Breast epithelium (tissue), 4 donors: ENCODE data around the gene AHNAK. TPM values are rescaled to one million over a fixed set of nuclear protein-coding genes. Genes with fewer than 3 reads are reported as not detected.

Experiments
- DNase-seq, 2 donors: peaks; one replicate each; pipeline ENCODE4 v3.0.0-alpha.2; 2019; ENCODE audit warnings: low spot score in 2 of 2
- H3K27ac ChIP-seq, 2 donors: fragments of 200-600 bp; sonication (generic) in 1 of 2; one replicate each; pipeline ENCODE4 v1.5.1; 2016 to 2019; ENCODE audit warnings: mild to moderate bottlenecking in 1 of 2
- H3K27me3 ChIP-seq, 2 donors: fragments of 200-600 bp; sonication (generic) in 1 of 2; one replicate each; pipeline versions ENCODE4 v1.5.1 to v1.6.0; 2017 to 2019; ENCODE audit warnings: control low read depth in 1 of 2, mild to moderate bottlenecking in 1 of 2
- H3K36me3 ChIP-seq: fragments of 200-600 bp; one replicate; pipeline ENCODE4 v1.5.1; 2019
- H3K4me1 ChIP-seq, 2 donors: fragments of 200-600 bp; sonication (generic); one replicate each; pipeline ENCODE4 v1.5.1; 2016 to 2019; ENCODE audit warnings: control low read depth in 1 of 2
- H3K4me3 ChIP-seq, 3 donors: fragments of 200-600 bp; sonication (generic); 1 replicate in 2 of 3; 2 replicates in 1 of 3; pipeline ENCODE4 v1.5.1; 2016 to 2019; ENCODE audit warnings: mild to moderate bottlenecking in 3 of 3, moderate library complexity in 2 of 3
- H3K9me3 ChIP-seq, 2 donors: fragments of 200-600 bp; sonication (generic) in 1 of 2; one replicate each; pipeline ENCODE4 v1.5.1; 2016 to 2019; ENCODE audit warnings: control low read depth in 1 of 2
- CTCF ChIP-seq, 3 donors: fragments of 450-650 bp; IDR thresholded peaks; one replicate each; pipeline ENCODE4 v1.5.1; 2016 to 2017; ENCODE audit warnings: antibody characterized with exemption in 3 of 3, mild to moderate bottlenecking in 3 of 3, moderate library complexity in 3 of 3
- POLR2A ChIP-seq: fragments of 450-650 bp; IDR thresholded peaks from one replicate; pipeline ENCODE4 v1.6.1; 2016; ENCODE audit warnings: antibody characterized with exemption, mild to moderate bottlenecking, moderate library complexity
- POLR2AphosphoS5 ChIP-seq, 3 donors: sonication (generic); formaldehyde crosslinking; IDR thresholded peaks; one replicate each; pipeline ENCODE4 v1.6.1; 2017; ENCODE audit warnings: antibody characterized with exemption in 3 of 3
- intact Hi-C: fragments of 100-400 bp; cut with DNase I; formaldehyde crosslinking; loops from one replicate; pipeline ENCODE4 v1.15.1; 2023; ENCODE audit warnings: low total_unique reads
- total RNA-seq, 3 donors: library from RNA; depleted of rRNA; stranded (reverse); fragments of >200 nt; gene quantifications; one replicate each; pipeline ENCODE4 v1.1.0, GENCODE V29; 2016

The AHNAK gene
- total RNA-seq, 3 donors from 2014 or later: 636 to 1,393 (median 1,040) TPM

- Histone ChIP-seq H3K27ac (peak overlapping the region; percentile 89 to 97), H3K4me1 (peaks cover 18 to 43% of the 10 kb centered on the region in 2 donors), H3K9me3 (no peaks in the 10 kb centered on the region), H3K4me3 (no peak overlapping the region), H3K36me3 (no peaks in the 10 kb centered on the region), H3K27me3 (no peaks in the 10 kb centered on the region)
- intact Hi-C loops: loop anchor here (10.0 kb wide), 1 partner anchor 476 kb away; no protein-coding TSS in a partner anchor
- TF ChIP-seq CTCF (IDR thresholded peaks at IDR 0.05) (no peak), POLR2A (no peak), POLR2AphosphoS5 (IDR thresholded peaks at IDR 0.05) (no peak)
- DNase-seq: peak in 1 of 2 donors; percentile 52
These were observed 148.3 kb downstream of the AHNAK start for GRCh38 chr11:62398011-62398994.

GRCh38 chr11:62395885-62396551, 150.6 kb downstream of the AHNAK start:
- intact Hi-C loops: loop anchor here (10.0 kb wide), 1 partner anchor 479 kb away; no protein-coding TSS in a partner anchor
- Histone ChIP-seq H3K9me3 (no peaks in the 10 kb centered on the region), H3K4me3 (no peak overlapping the region), H3K4me1 (peaks cover 10 to 23% of the 10 kb centered on the region in 2 donors), H3K27me3 (no peaks in the 10 kb centered on the region), H3K27ac (peak overlapping the region in 1 of 2 donors; percentile 63), H3K36me3 (no peaks in the 10 kb centered on the region)
- peak in 1 of 2 donors; percentile 38 for DNase-seq
- TF ChIP-seq CTCF (IDR thresholded peaks at IDR 0.05): no peak
- TF ChIP-seq POLR2A: no peak
- TF ChIP-seq POLR2AphosphoS5 (IDR thresholded peaks at IDR 0.05): no peak

DNA sequence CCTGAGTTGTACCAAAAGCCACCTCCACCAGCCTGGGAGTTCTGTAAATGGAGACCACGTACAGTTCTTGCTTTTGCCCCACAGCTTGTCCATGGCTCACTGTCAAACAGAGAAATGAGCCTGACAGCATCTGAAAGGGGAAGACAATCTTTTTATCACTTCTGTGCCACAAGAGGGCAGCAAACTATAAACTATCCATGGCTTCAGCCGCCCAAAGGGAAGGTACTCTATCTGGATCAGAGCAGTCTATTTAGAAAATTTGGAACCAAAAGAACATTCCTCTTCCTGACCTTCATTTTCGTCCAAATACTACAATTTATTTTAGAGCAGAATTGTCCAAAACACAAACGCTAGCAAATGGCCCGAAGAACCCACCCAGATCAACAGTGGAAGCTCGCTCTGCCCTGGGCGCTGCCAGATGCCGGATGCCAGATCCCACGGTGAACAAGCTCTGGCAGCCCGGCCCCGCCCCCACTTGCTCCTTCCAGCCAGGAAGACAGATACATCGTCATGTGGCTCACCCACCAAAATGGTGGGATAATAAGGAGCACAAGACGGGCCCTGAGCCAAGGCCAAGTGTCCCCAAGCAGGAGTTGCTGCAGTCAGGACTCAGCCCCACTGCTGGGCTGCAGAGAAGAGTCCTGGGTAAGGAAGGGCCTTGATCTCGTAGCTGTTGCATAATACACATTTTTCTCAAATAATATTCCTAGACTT, 151.6 kb downstream of the AHNAK start:
- intact Hi-C loops: loop anchor here (10.0 kb wide), 1 partner anchor 480 kb away; no protein-coding TSS in a partner anchor
- Histone ChIP-seq H3K27ac (peak overlapping the region; percentile 68 to 69), H3K4me3 (peak overlapping the region; percentile 17 to 62 (median 42)), H3K36me3 (no peaks in the 10 kb centered on the region), H3K4me1 (peaks cover 8 to 14% of the 10 kb centered on the region in 2 donors), H3K9me3 (no peaks in the 10 kb centered on the region), H3K27me3 (no peaks in the 10 kb centered on the region)
- TF ChIP-seq CTCF (IDR thresholded peaks at IDR 0.05) (peak; percentile 58 to 84 (median 70)), POLR2AphosphoS5 (IDR thresholded peaks at IDR 0.05) (peak; percentile 37 to 68 (median 37)), POLR2A (no peak)
- peak; percentile 75 to 80 for DNase-seq

- intact Hi-C loops: loop anchor here (10.0 kb wide), 1 partner anchor 481 kb away; no protein-coding TSS in a partner anchor
- no peaks in the 10 kb centered on the region for H3K27me3 ChIP-seq
- H3K4me3 ChIP-seq: no peak overlapping the region
- TF ChIP-seq POLR2AphosphoS5 (IDR thresholded peaks at IDR 0.05): no peak
- TF ChIP-seq CTCF (IDR thresholded peaks at IDR 0.05): no peak
- no peak for TF ChIP-seq POLR2A
- no peaks in the 10 kb centered on the region for H3K36me3 ChIP-seq
- no peak overlapping the region for H3K27ac ChIP-seq
- H3K9me3 ChIP-seq: no peaks in the 10 kb centered on the region
- DNase-seq: peak in 1 of 2 donors; percentile 31
- H3K4me1 ChIP-seq: peaks cover 0 to 4% of the 10 kb centered on the region in 2 donors
These were observed 152.9 kb downstream of the AHNAK start for GRCh38 chr11:62393735-62394134.
